ENCODE results near the gene SCUBE1. TPM values are rescaled to one million over a fixed set of nuclear protein-coding genes. Genes with fewer than 3 reads are reported as not detected.

The SCUBE1 gene
- total and polyA plus RNA-seq, 2 of the 8 experiments (the other 6 are each of a cell fraction or from before 2014, with no cell fraction given), result 2.3 to 4.9 TPM

DNA sequence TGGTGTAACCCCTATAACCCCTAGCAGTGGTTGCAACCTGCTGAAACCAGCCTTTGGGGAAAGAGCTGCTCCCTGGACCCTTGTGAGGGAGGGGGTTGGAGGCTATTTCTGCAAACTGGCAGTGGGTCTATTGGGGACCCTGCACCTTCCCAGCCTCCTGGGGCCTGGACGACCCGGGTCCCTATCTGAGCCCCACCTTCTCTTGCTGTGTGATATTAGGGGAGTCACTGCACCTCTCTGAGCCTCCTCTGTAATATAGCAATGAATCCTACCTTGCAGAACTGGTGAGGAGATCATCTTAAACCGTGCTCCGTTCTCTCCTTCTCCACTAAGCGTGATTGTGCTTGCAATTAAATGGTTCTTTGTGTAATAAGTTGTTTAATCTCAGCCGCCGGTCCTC is 44.6 kb upstream of the SCUBE1 start:
- ChIA-PET CTCF (ENCODE audit: partially characterized antibody) (interaction anchor here (0.8 to 14.7 kb wide), 39 partner anchors 9 to 703 kb away, joined by 3 to 257 read pairs (median 4); no protein-coding TSS in a partner anchor), POLR2A (ENCODE audit: partially characterized antibody) (no interaction called here)
- FAIRE-seq, result no peak
- Histone ChIP-seq H3K27ac (ENCODE audit: low read depth, low read length) (no peak overlapping the region), H3K18ac (ENCODE audit: extremely low read depth, low read length) (no peak overlapping the region), H3K79me1 (ENCODE audit: low read depth, low read length) (no peaks in the 10 kb centered on the region), H3K4me2 (ENCODE audit: insufficient read depth in 1 of 2, low read depth in 2 of 2, low read length in 2 of 2) (no peak overlapping the region), H3K9ac (replicated peaks in 1 of 4; ENCODE audit: extremely low read depth in 1 of 4, low read depth in 3 of 4, low read length in 3 of 4) (no peak overlapping the region), H3K56ac (replicated peaks; ENCODE audit: insufficient read length, low read depth, low read length) (no peak overlapping the region), H3K27me3 (replicated peaks in 1 of 4; ENCODE audit: control insufficient read depth in 3 of 4, extremely low read depth in 1 of 4, insufficient read depth in 3 of 4, low read length in 3 of 4) (peaks cover 0 to 12% (median 3%) of the 10 kb centered on the region in 4 experiments; a peak in 5 of 7 replicates), H4K91ac (replicated peaks; ENCODE audit: insufficient read length, low read length) (no peak overlapping the region), H4K20me1 (replicated peaks in 1 of 2; ENCODE audit: control insufficient read depth in 1 of 2, insufficient read depth in 2 of 2, low read length in 2 of 2) (no peaks in the 10 kb centered on the region), H3K4ac (replicated peaks; ENCODE audit: insufficient read length, low read depth, low read length) (no peak overlapping the region), H2BK120ac (replicated peaks; ENCODE audit: low read depth, low read length) (no peak overlapping the region), H4K5ac (ENCODE audit: insufficient read length, low read depth, low read length) (no peak overlapping the region), H3K23me2 (ENCODE audit: low read depth, low read length) (no peaks in the 10 kb centered on the region), H2BK20ac (ENCODE audit: low read length) (no peak overlapping the region), H3K4me3 (ENCODE audit: extremely low read depth in 1 of 4, insufficient read depth in 2 of 4, low read depth in 3 of 4, low read length in 4 of 4) (no peak overlapping the region), H3K4me1 (replicated peaks in 1 of 4; ENCODE audit: control insufficient read depth in 3 of 4, insufficient read depth in 4 of 4, low read length in 3 of 4) (peaks cover 0 to 9% (median 3%) of the 10 kb centered on the region in 4 experiments; a peak in 4 of 7 replicates), H4K8ac (ENCODE audit: extremely low read depth, insufficient read depth, low read length) (no peak overlapping the region), H2AFZ (ENCODE audit: low read length) (no peak overlapping the region), H3K79me2 (ENCODE audit: control insufficient read depth in 1 of 2, insufficient read depth in 2 of 2, low read length in 2 of 2) (no peaks in the 10 kb centered on the region), H2BK12ac (ENCODE audit: low read depth, low read length) (no peak overlapping the region), H3K36me3 (ENCODE audit: control insufficient read depth in 2 of 4, insufficient read depth in 4 of 4, low read length in 3 of 4) (no peaks in the 10 kb centered on the region), H2BK15ac (ENCODE audit: low read length) (no peak overlapping the region), H2AK5ac (ENCODE audit: low read depth, low read length) (no peak overlapping the region), H3K9me3 (ENCODE audit: insufficient read depth in 2 of 2, low read depth in 1 of 2, low read length in 1 of 2) (no peaks in the 10 kb centered on the region), H3K23ac (ENCODE audit: insufficient read length) (no peak overlapping the region), H3K14ac (ENCODE audit: insufficient read length) (no peak overlapping the region), H2BK5ac (ENCODE audit: low read depth, low read length) (no peak overlapping the region)
- WGBS, 2 experiments (ENCODE audit: extremely low coverage in 1 of 2, insufficient coverage in 1 of 2, insufficient read length in 1 of 2, insufficient replicate concordance in 2 of 2, low coverage in 1 of 2, low lambda C conversion rate in 2 of 2, missing lambda C conversion rate in 1 of 2), result 70% methylated on average over 7 of the region's 7 CpGs; no CpG with 5 or more reads in 1 of the 2 experiments
- no peak for DNase-seq (ENCODE audit: low read depth in 1 of 2, low spot score in 2 of 2)
- TF ChIP-seq RBBP5 (IDR thresholded peaks at IDR 0.05; ENCODE audit: borderline replicate concordance, low read depth, low read length) (no peak), POLR2A (IDR thresholded peaks at IDR 0.05; ENCODE audit: control extremely low read depth in 1 of 2, low read depth in 2 of 2, low read length in 2 of 2) (no peak), KDM1A (IDR thresholded peaks at IDR 0.05; ENCODE audit: borderline replicate concordance, low read length) (0 out of 2 replicates have a peak, but pooled peaks have one; percentile 13)
